ENCODE results near the gene HSPB1. TPM values are rescaled to one million over a fixed set of nuclear protein-coding genes. Genes with fewer than 3 reads are reported as not detected.
"Not testable (repeated sequence)": the region's sequence is repeated elsewhere in the genome, so short reads cannot be mapped to it uniquely, and the experiment has no call there.

Gene HSPB1
- total RNA-seq, 1 experiment from 2014 or later, result 82.1 TPM

GRCh38 chr7:76332078-76332477, 29.6 kb downstream of the HSPB1 start:
- Mint-ChIP-seq H3K4me1 (ENCODE audit: low read depth, unreplicated experiment) (peaks cover 19% of the 10 kb centered on the region), H3K36me3 (ENCODE audit: insufficient read depth, unreplicated experiment) (peaks cover 83% of the 10 kb centered on the region), H3K27ac (ENCODE audit: unreplicated experiment) (no peak overlapping the region), H3K4me3 (ENCODE audit: unreplicated experiment) (no peak overlapping the region), H3K9me3 (ENCODE audit: unreplicated experiment) (no peaks in the 10 kb centered on the region), H3K27me3 (ENCODE audit: insufficient read depth, unreplicated experiment) (no peaks in the 10 kb centered on the region)
- Histone ChIP-seq H3K27me3 (replicated peaks; ENCODE audit: control insufficient read depth, insufficient read depth, low read length) (no peaks in the 10 kb centered on the region), H3K4me1 (no peaks in the 10 kb centered on the region), H3K4me3 (ENCODE audit: low read depth, low read length) (no peak overlapping the region), H3K36me3 (ENCODE audit: control insufficient read depth, insufficient read depth, low read length) (peaks cover 4% of the 10 kb centered on the region), H3K9me3 (no peaks in the 10 kb centered on the region)
- no peak for DNase-seq
- ChIA-PET CTCF (no interaction called here), POLR2A (no interaction called here)
- BruUV-seq (replicated peaks), result no TSS peak
- no peak for TF ChIP-seq CTCF (IDR thresholded peaks at IDR 0.05; ENCODE audit: insufficient read depth in 1 of 2, low read depth in 1 of 2, low read length in 1 of 2, severe bottlenecking in 1 of 2, unreplicated experiment in 1 of 2)
- intact Hi-C loops (cut with micrococcal nuclease; ENCODE audit: unreplicated experiment), result no loop called here

DNA sequence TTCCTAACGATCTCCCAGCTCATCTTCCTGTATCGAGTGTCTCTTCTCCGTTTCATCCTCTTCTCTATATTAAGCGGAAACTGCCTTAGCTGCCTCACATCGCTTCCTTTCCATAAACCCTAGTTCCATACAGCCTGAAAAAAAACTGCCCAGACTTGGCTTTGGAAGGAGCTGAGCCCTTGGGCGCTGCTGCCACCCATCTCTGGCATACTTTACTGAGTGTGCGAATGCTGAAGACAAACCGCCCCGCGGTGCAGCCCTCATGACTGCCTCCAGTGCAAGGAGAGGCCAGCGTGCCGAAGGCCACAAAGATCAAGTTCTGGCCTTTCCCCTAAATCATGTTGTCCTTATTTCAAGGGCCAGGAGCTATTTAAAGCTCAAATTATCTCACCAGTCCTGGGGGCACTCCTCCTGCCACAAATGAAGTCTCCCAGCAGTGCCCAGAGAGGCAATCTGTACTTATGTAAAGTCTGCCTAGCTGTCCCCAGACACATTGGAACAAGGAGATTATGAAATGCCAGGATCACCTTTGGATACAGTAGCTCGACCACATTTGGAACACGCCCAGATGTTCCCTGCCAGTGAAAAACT, 31.1 kb downstream of the HSPB1 start:
- ChIA-PET POLR2A (no interaction called here), CTCF (no interaction called here)
- peaks cover 4% of the 10 kb centered on the region for H3K36me3 ChIP-seq (ENCODE audit: control insufficient read depth, insufficient read depth, low read length)
- DNase-seq, result no peak
- Mint-ChIP-seq H3K9me3 (ENCODE audit: unreplicated experiment) (no peaks in the 10 kb centered on the region), H3K36me3 (ENCODE audit: insufficient read depth, unreplicated experiment) (peaks cover 84% of the 10 kb centered on the region), H3K4me3 (ENCODE audit: unreplicated experiment) (no peak overlapping the region), H3K27me3 (ENCODE audit: insufficient read depth, unreplicated experiment) (no peaks in the 10 kb centered on the region), H3K27ac (ENCODE audit: unreplicated experiment) (no peak overlapping the region), H3K4me1 (ENCODE audit: low read depth, unreplicated experiment) (peaks cover 19% of the 10 kb centered on the region)
- H3K9me3 ChIP-seq, result no peaks in the 10 kb centered on the region
- intact Hi-C loops (cut with micrococcal nuclease; ENCODE audit: unreplicated experiment), result no loop called here
- no peak overlapping the region for H3K4me3 ChIP-seq (ENCODE audit: low read depth, low read length)
- H3K4me1 ChIP-seq, result no peaks in the 10 kb centered on the region
- no TSS peak for BruUV-seq (replicated peaks)
- TF ChIP-seq CTCF (IDR thresholded peaks at IDR 0.05; ENCODE audit: insufficient read depth in 1 of 2, low read depth in 1 of 2, low read length in 1 of 2, severe bottlenecking in 1 of 2, unreplicated experiment in 1 of 2), result no peak
- no peaks in the 10 kb centered on the region for H3K27me3 ChIP-seq (replicated peaks; ENCODE audit: control insufficient read depth, insufficient read depth, low read length)

GRCh38 chr7:76334320-76334967, 32.0 kb downstream of the HSPB1 start:
- Histone ChIP-seq H3K27me3 (replicated peaks; ENCODE audit: control insufficient read depth, insufficient read depth, low read length) (no peaks in the 10 kb centered on the region), H3K4me3 (ENCODE audit: low read depth, low read length) (no peak overlapping the region), H3K36me3 (ENCODE audit: control insufficient read depth, insufficient read depth, low read length) (peaks cover 4% of the 10 kb centered on the region), H3K4me1 (no peaks in the 10 kb centered on the region), H3K9me3 (no peaks in the 10 kb centered on the region)
- TF ChIP-seq CTCF (IDR thresholded peaks at IDR 0.05; ENCODE audit: insufficient read depth in 1 of 2, low read depth in 1 of 2, low read length in 1 of 2, severe bottlenecking in 1 of 2, unreplicated experiment in 1 of 2), result no peak
- no peak for DNase-seq
- Mint-ChIP-seq H3K36me3 (ENCODE audit: insufficient read depth, unreplicated experiment) (peaks cover 84% of the 10 kb centered on the region), H3K4me1 (ENCODE audit: low read depth, unreplicated experiment) (peaks cover 19% of the 10 kb centered on the region), H3K27ac (ENCODE audit: unreplicated experiment) (no peak overlapping the region), H3K9me3 (ENCODE audit: unreplicated experiment) (no peaks in the 10 kb centered on the region), H3K4me3 (ENCODE audit: unreplicated experiment) (no peak overlapping the region), H3K27me3 (ENCODE audit: insufficient read depth, unreplicated experiment) (no peaks in the 10 kb centered on the region)
- POLR2A ChIA-PET, result no interaction called here
- BruUV-seq (replicated peaks), result no TSS peak
- intact Hi-C loops (cut with micrococcal nuclease; ENCODE audit: unreplicated experiment), result no loop called here
- CTCF ChIA-PET, result no interaction called here

- H3K9me3 ChIP-seq; DNase-seq; BruUV-seq (replicated peaks); intact Hi-C loops (cut with micrococcal nuclease; ENCODE audit: unreplicated experiment); H3K27me3 ChIP-seq (replicated peaks; ENCODE audit: control insufficient read depth, insufficient read depth, low read length); H3K9me3 Mint-ChIP-seq (ENCODE audit: unreplicated experiment); H3K4me3 Mint-ChIP-seq (ENCODE audit: unreplicated experiment); H3K4me3 ChIP-seq (ENCODE audit: low read depth, low read length); H3K27ac Mint-ChIP-seq (ENCODE audit: unreplicated experiment); H3K4me1 ChIP-seq; POLR2A ChIA-PET; CTCF ChIA-PET; H3K27me3 Mint-ChIP-seq (ENCODE audit: insufficient read depth, unreplicated experiment); H3K36me3 ChIP-seq (ENCODE audit: control insufficient read depth, insufficient read depth, low read length): not testable (repeated sequence)
- peaks cover 12% of the 10 kb centered on the region for H3K4me1 Mint-ChIP-seq (ENCODE audit: low read depth, unreplicated experiment)
- peaks cover 84% of the 10 kb centered on the region for H3K36me3 Mint-ChIP-seq (ENCODE audit: insufficient read depth, unreplicated experiment)
These were observed 32.9 kb downstream of the HSPB1 start for GRCh38 chr7:76335417-76335816.
